ENCODE results near the gene TOR1AIP2.

TOR1AIP2 gene

GRCh38 chr1:179808503-179808902 lies 69.1 kb downstream of the TOR1AIP2 start:
- peak; percentile 13; the same call in 1 of the 3 replicates for ATAC-seq
- TF ChIP-seq CSRNP3 (CRISPR knock-in tag; IDR thresholded peaks at IDR 0.05) (no peak), ZFP30 (CRISPR knock-in tag; IDR thresholded peaks at IDR 0.05) (no peak), TOX (CRISPR knock-in tag; IDR thresholded peaks at IDR 0.05; ENCODE audit: borderline replicate concordance) (no peak), ZFP3 (CRISPR knock-in tag; IDR thresholded peaks at IDR 0.05) (no peak), GLIS3 (CRISPR knock-in tag; IDR thresholded peaks at IDR 0.05) (no peak), TCF4 (CRISPR knock-in tag; IDR thresholded peaks at IDR 0.05; ENCODE audit: borderline replicate concordance) (no peak), POU6F1 (CRISPR knock-in tag; IDR thresholded peaks at IDR 0.05; ENCODE audit: borderline replicate concordance, low read depth) (no peak), ZNF70 (CRISPR knock-in tag; IDR thresholded peaks at IDR 0.05) (no peak), ZNF565 (CRISPR knock-in tag; conservative IDR thresholded peaks at IDR 0.05; ENCODE audit: low read depth) (no peak), ZNF8 (CRISPR knock-in tag; IDR thresholded peaks at IDR 0.05) (no peak), BACH2 (CRISPR knock-in tag; IDR thresholded peaks at IDR 0.05; ENCODE audit: borderline replicate concordance) (no peak), OSR1 (CRISPR knock-in tag; IDR thresholded peaks at IDR 0.05) (no peak), ZC3H10 (CRISPR knock-in tag; IDR thresholded peaks at IDR 0.05) (no peak), ISL1 (CRISPR knock-in tag; IDR thresholded peaks at IDR 0.05) (no peak), SNAI2 (CRISPR knock-in tag; IDR thresholded peaks at IDR 0.05) (no peak), PPARA (CRISPR knock-in tag; IDR thresholded peaks at IDR 0.05; ENCODE audit: borderline replicate concordance) (no peak), TSHZ2 (CRISPR knock-in tag; IDR thresholded peaks at IDR 0.05) (no peak), PATZ1 (CRISPR knock-in tag; IDR thresholded peaks at IDR 0.05; ENCODE audit: borderline replicate concordance) (no peak), ARNTL (CRISPR knock-in tag; IDR thresholded peaks at IDR 0.05; ENCODE audit: borderline replicate concordance, low read depth) (no peak), RARB (CRISPR knock-in tag; IDR thresholded peaks at IDR 0.05) (no peak)

GRCh38 chr1:179807691-179808485 lies 69.7 kb downstream of the TOR1AIP2 start:
- ATAC-seq = no peak
- TF ChIP-seq POU6F1 (CRISPR knock-in tag; IDR thresholded peaks at IDR 0.05; ENCODE audit: borderline replicate concordance, low read depth) (no peak), ARNTL (CRISPR knock-in tag; IDR thresholded peaks at IDR 0.05; ENCODE audit: borderline replicate concordance, low read depth) (no peak), ZFP30 (CRISPR knock-in tag; IDR thresholded peaks at IDR 0.05) (no peak), CSDC2 (CRISPR knock-in tag; IDR thresholded peaks at IDR 0.05) (no peak), CREB5 (CRISPR knock-in tag; IDR thresholded peaks at IDR 0.05; ENCODE audit: low read depth) (no peak), TSHZ2 (CRISPR knock-in tag; IDR thresholded peaks at IDR 0.05) (no peak), PATZ1 (CRISPR knock-in tag; IDR thresholded peaks at IDR 0.05; ENCODE audit: borderline replicate concordance) (no peak), BACH2 (CRISPR knock-in tag; IDR thresholded peaks at IDR 0.05; ENCODE audit: borderline replicate concordance) (no peak), ZNF8 (CRISPR knock-in tag; IDR thresholded peaks at IDR 0.05) (no peak), ZFP3 (CRISPR knock-in tag; IDR thresholded peaks at IDR 0.05) (no peak), ESRRG (CRISPR knock-in tag; IDR thresholded peaks at IDR 0.05) (no peak), ZC3H10 (CRISPR knock-in tag; IDR thresholded peaks at IDR 0.05) (no peak)

All from SK-N-SH treated with all-trans-retinoic acid at 6 μM for 48 hours (cell line).